Measurements from ENCODE around the gene POPDC2.

The POPDC2 gene

GRCh38 chr3:119641416-119641815 is 19.0 kb downstream of the POPDC2 start:
- DNase-seq, result no peak

- DNase-seq, result no peak
Observed at GRCh38 chr3:119639494-119640350, 20.7 kb downstream of the POPDC2 start.

- no peak for DNase-seq
Observed at GRCh38 chr3:119637679-119638477, 22.5 kb downstream of the POPDC2 start.

- no peak for DNase-seq
Observed at GRCh38 chr3:119636891-119637611, 23.3 kb downstream of the POPDC2 start.

- DNase-seq, result no peak
Observed at GRCh38 chr3:119636249-119636648, 24.1 kb downstream of the POPDC2 start.

- no peak for DNase-seq
Observed at GRCh38 chr3:119635719-119636118, 24.7 kb downstream of the POPDC2 start.

GRCh38 chr3:119632829-119633228 is 27.6 kb downstream of the POPDC2 start:
- DNase-seq, result no peak

GRCh38 chr3:119632216-119632615 is 28.2 kb downstream of the POPDC2 start:
- no peak for DNase-seq

- no peak for DNase-seq
Observed at GRCh38 chr3:119631516-119631915, 28.9 kb downstream of the POPDC2 start.

GRCh38 chr3:119630880-119631329 is 29.5 kb downstream of the POPDC2 start:
- DNase-seq, result no peak

GRCh38 chr3:119630128-119630879 is 30.1 kb downstream of the POPDC2 start:
- no peak for DNase-seq

GRCh38 chr3:119628816-119629445 is 31.5 kb downstream of the POPDC2 start:
- DNase-seq, result no peak

- no peak for DNase-seq
Observed at GRCh38 chr3:119628390-119628789, 32.0 kb downstream of the POPDC2 start.

- peak in 3 of 51 donors; percentile 8 to 31 (median 9) for DNase-seq
Observed at GRCh38 chr3:119627461-119627860, 32.9 kb downstream of the POPDC2 start.

- DNase-seq, result no peak
Observed at GRCh38 chr3:119626196-119626595, 34.2 kb downstream of the POPDC2 start.

GRCh38 chr3:119625451-119626153 is 34.8 kb downstream of the POPDC2 start:
- no peak for DNase-seq

GRCh38 chr3:119624002-119624720 is 36.2 kb downstream of the POPDC2 start:
- DNase-seq, result no peak

GRCh38 chr3:119620899-119621298 is 39.5 kb downstream of the POPDC2 start:
- DNase-seq, result no peak

- no peak for DNase-seq
Observed at GRCh38 chr3:119619094-119619493, 41.3 kb downstream of the POPDC2 start.
